ENCODE results near the gene NCK2.
"Not testable (repeated sequence)": the region's sequence is repeated elsewhere in the genome, so short reads cannot be mapped to it uniquely, and the experiment has no call there.

Gene NCK2

GRCh38 chr2:105890856-105891255 lies 146.1 kb downstream of the NCK2 start:
- H3K9me3 ChIP-seq (ENCODE audit: low read length) = peaks cover 5% of the 10 kb centered on the region
- no peak overlapping the region for H3K4me3 ChIP-seq (ENCODE audit: low read length)
- peaks cover 24% of the 10 kb centered on the region for H3K36me3 ChIP-seq (ENCODE audit: insufficient read depth, low read length)
- H3K27me3 ChIP-seq (ENCODE audit: insufficient read depth, low read length) = no peaks in the 10 kb centered on the region
- H3K4me1 ChIP-seq (ENCODE audit: insufficient read depth, low read length) = peaks cover 19% of the 10 kb centered on the region
- H2AFZ ChIP-seq (ENCODE audit: low read depth, low read length) = no peak overlapping the region

GRCh38 chr2:105893011-105893995 lies 148.6 kb downstream of the NCK2 start:
- H3K27me3 ChIP-seq (ENCODE audit: insufficient read depth, low read length) = no peaks in the 10 kb centered on the region
- H3K4me3 ChIP-seq (ENCODE audit: low read length) = no peak overlapping the region
- H3K36me3 ChIP-seq (ENCODE audit: insufficient read depth, low read length) = peaks cover 24% of the 10 kb centered on the region
- H3K9me3 ChIP-seq (ENCODE audit: low read length) = peaks cover 6% of the 10 kb centered on the region
- peaks cover 19% of the 10 kb centered on the region for H3K4me1 ChIP-seq (ENCODE audit: insufficient read depth, low read length)
- H2AFZ ChIP-seq (ENCODE audit: low read depth, low read length) = no peak overlapping the region

- peaks cover 24% of the 10 kb centered on the region for H3K36me3 ChIP-seq (ENCODE audit: insufficient read depth, low read length)
- peaks cover 4% of the 10 kb centered on the region for H3K9me3 ChIP-seq (ENCODE audit: low read length)
- H3K4me1 ChIP-seq (ENCODE audit: insufficient read depth, low read length) = peaks cover 19% of the 10 kb centered on the region
- no peak overlapping the region for H2AFZ ChIP-seq (ENCODE audit: low read depth, low read length)
- no peaks in the 10 kb centered on the region for H3K27me3 ChIP-seq (ENCODE audit: insufficient read depth, low read length)
- no peak overlapping the region for H3K4me3 ChIP-seq (ENCODE audit: low read length)
Observed at GRCh38 chr2:105894327-105894944, 149.7 kb downstream of the NCK2 start.

GRCh38 chr2:105895990-105896764 lies 151.5 kb downstream of the NCK2 start:
- H3K4me1 ChIP-seq (ENCODE audit: insufficient read depth, low read length) = peaks cover 4% of the 10 kb centered on the region
- peaks cover 24% of the 10 kb centered on the region for H3K36me3 ChIP-seq (ENCODE audit: insufficient read depth, low read length)
- no peaks in the 10 kb centered on the region for H3K27me3 ChIP-seq (ENCODE audit: insufficient read depth, low read length)
- no peak overlapping the region for H2AFZ ChIP-seq (ENCODE audit: low read depth, low read length)
- no peak overlapping the region for H3K4me3 ChIP-seq (ENCODE audit: low read length)
- H3K9me3 ChIP-seq (ENCODE audit: low read length) = peaks cover 4% of the 10 kb centered on the region

- Histone ChIP-seq H3K4me3 (ENCODE audit: low read length) (no peak overlapping the region), H3K36me3 (ENCODE audit: insufficient read depth, low read length) (peaks cover 24% of the 10 kb centered on the region), H3K4me1 (ENCODE audit: insufficient read depth, low read length) (no peaks in the 10 kb centered on the region), H2AFZ (ENCODE audit: low read depth, low read length) (no peak overlapping the region), H3K27me3 (ENCODE audit: insufficient read depth, low read length) (no peaks in the 10 kb centered on the region), H3K9me3 (ENCODE audit: low read length) (peaks cover 4% of the 10 kb centered on the region)
Observed at GRCh38 chr2:105896765-105897163, 152.1 kb downstream of the NCK2 start.

- not testable (repeated sequence) for H3K4me1 ChIP-seq (ENCODE audit: insufficient read depth, low read length); H3K27me3 ChIP-seq (ENCODE audit: insufficient read depth, low read length); H2AFZ ChIP-seq (ENCODE audit: low read depth, low read length); H3K9me3 ChIP-seq (ENCODE audit: low read length); H3K4me3 ChIP-seq (ENCODE audit: low read length)
- H3K36me3 ChIP-seq (ENCODE audit: insufficient read depth, low read length) = peaks cover 23% of the 10 kb centered on the region
Observed at GRCh38 chr2:105897694-105898093, 153.0 kb downstream of the NCK2 start.

GRCh38 chr2:105903051-105903674 lies 158.5 kb downstream of the NCK2 start:
- no peaks in the 10 kb centered on the region for H3K36me3 ChIP-seq (ENCODE audit: insufficient read depth, low read length)
- H2AFZ ChIP-seq (ENCODE audit: low read depth, low read length) = no peak overlapping the region
- no peak overlapping the region for H3K4me3 ChIP-seq (ENCODE audit: low read length)
- no peaks in the 10 kb centered on the region for H3K27me3 ChIP-seq (ENCODE audit: insufficient read depth, low read length)
- H3K9me3 ChIP-seq (ENCODE audit: low read length) = no peaks in the 10 kb centered on the region
- H3K4me1 ChIP-seq (ENCODE audit: insufficient read depth, low read length) = no peaks in the 10 kb centered on the region

- no peaks in the 10 kb centered on the region for H3K9me3 ChIP-seq (ENCODE audit: low read length)
- no peak overlapping the region for H3K4me3 ChIP-seq (ENCODE audit: low read length)
- H3K36me3 ChIP-seq (ENCODE audit: insufficient read depth, low read length) = no peaks in the 10 kb centered on the region
- H3K27me3 ChIP-seq (ENCODE audit: insufficient read depth, low read length) = no peaks in the 10 kb centered on the region
- H3K4me1 ChIP-seq (ENCODE audit: insufficient read depth, low read length) = no peaks in the 10 kb centered on the region
- no peak overlapping the region for H2AFZ ChIP-seq (ENCODE audit: low read depth, low read length)
Observed at GRCh38 chr2:105904938-105905337, 160.2 kb downstream of the NCK2 start.

GRCh38 chr2:105906481-105906880 lies 161.8 kb downstream of the NCK2 start:
- no peak overlapping the region for H3K4me3 ChIP-seq (ENCODE audit: low read length)
- H3K36me3 ChIP-seq (ENCODE audit: insufficient read depth, low read length) = no peaks in the 10 kb centered on the region
- H2AFZ ChIP-seq (ENCODE audit: low read depth, low read length) = no peak overlapping the region
- H3K9me3 ChIP-seq (ENCODE audit: low read length) = no peaks in the 10 kb centered on the region
- H3K27me3 ChIP-seq (ENCODE audit: insufficient read depth, low read length) = no peaks in the 10 kb centered on the region
- H3K4me1 ChIP-seq (ENCODE audit: insufficient read depth, low read length) = no peaks in the 10 kb centered on the region

- Histone ChIP-seq H3K36me3 (ENCODE audit: insufficient read depth, low read length) (no peaks in the 10 kb centered on the region), H2AFZ (ENCODE audit: low read depth, low read length) (no peak overlapping the region), H3K4me1 (ENCODE audit: insufficient read depth, low read length) (no peaks in the 10 kb centered on the region), H3K4me3 (ENCODE audit: low read length) (no peak overlapping the region), H3K9me3 (ENCODE audit: low read length) (no peaks in the 10 kb centered on the region), H3K27me3 (ENCODE audit: insufficient read depth, low read length) (no peaks in the 10 kb centered on the region)
Observed at GRCh38 chr2:105907184-105907583, 162.5 kb downstream of the NCK2 start.

GRCh38 chr2:105909215-105909614 lies 164.5 kb downstream of the NCK2 start:
- H3K9me3 ChIP-seq (ENCODE audit: low read length) = peaks cover 3% of the 10 kb centered on the region
- no peak overlapping the region for H2AFZ ChIP-seq (ENCODE audit: low read depth, low read length)
- no peaks in the 10 kb centered on the region for H3K36me3 ChIP-seq (ENCODE audit: insufficient read depth, low read length)
- H3K4me3 ChIP-seq (ENCODE audit: low read length) = no peak overlapping the region
- H3K4me1 ChIP-seq (ENCODE audit: insufficient read depth, low read length) = no peaks in the 10 kb centered on the region
- H3K27me3 ChIP-seq (ENCODE audit: insufficient read depth, low read length) = no peaks in the 10 kb centered on the region

GRCh38 chr2:105910497-105911238 lies 166.0 kb downstream of the NCK2 start:
- Histone ChIP-seq H3K9me3 (ENCODE audit: low read length) (peaks cover 8% of the 10 kb centered on the region), H2AFZ (ENCODE audit: low read depth, low read length) (no peak overlapping the region), H3K27me3 (ENCODE audit: insufficient read depth, low read length) (no peaks in the 10 kb centered on the region), H3K36me3 (ENCODE audit: insufficient read depth, low read length) (no peaks in the 10 kb centered on the region), H3K4me3 (ENCODE audit: low read length) (no peak overlapping the region), H3K4me1 (ENCODE audit: insufficient read depth, low read length) (no peaks in the 10 kb centered on the region)
